ENCODE data around the gene PHOX2B. TPM values are rescaled to one million over a fixed set of nuclear protein-coding genes. Genes with fewer than 3 reads are reported as not detected.
"Not testable (repeated sequence)": the region's sequence is repeated elsewhere in the genome, so short reads cannot be mapped to it uniquely, and the experiment has no call there.

The PHOX2B gene
- total and polyA plus RNA-seq, 9 of the 15 experiments (the other 6 are each of a cell fraction or from before 2014, with no cell fraction given), result not detected

DNA sequence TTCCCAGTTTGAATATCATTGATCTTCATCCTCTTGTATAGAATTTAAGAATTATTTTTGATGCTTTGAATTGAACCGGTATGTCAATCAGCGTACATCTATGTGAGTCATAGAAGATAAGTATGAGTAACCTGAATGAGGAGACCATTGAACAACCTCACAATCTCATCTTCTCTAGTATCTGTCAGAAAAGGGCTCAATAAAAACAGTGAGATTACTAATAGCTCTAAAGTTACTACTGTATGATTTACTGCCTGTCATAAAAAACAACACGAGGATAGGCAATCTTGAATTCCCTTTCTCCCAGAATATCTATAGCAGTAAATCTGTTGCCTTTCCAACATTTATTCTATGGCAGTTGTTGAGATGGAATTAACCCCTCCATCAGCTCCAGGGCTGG is 36.1 kb downstream of the PHOX2B start (continued):
- TF ChIP-seq, protein P1, sequence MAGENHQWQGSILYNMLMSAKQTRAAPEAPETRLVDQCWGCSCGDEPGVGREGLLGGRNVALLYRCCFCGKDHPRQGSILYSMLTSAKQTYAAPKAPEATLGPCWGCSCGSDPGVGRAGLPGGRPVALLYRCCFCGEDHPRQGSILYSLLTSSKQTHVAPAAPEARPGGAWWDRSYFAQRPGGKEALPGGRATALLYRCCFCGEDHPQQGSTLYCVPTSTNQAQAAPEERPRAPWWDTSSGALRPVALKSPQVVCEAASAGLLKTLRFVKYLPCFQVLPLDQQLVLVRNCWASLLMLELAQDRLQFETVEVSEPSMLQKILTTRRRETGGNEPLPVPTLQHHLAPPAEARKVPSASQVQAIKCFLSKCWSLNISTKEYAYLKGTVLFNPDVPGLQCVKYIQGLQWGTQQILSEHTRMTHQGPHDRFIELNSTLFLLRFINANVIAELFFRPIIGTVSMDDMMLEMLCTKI (IDR thresholded peaks at IDR 0.05; ENCODE audit: partially characterized antibody), result no peak

DNA sequence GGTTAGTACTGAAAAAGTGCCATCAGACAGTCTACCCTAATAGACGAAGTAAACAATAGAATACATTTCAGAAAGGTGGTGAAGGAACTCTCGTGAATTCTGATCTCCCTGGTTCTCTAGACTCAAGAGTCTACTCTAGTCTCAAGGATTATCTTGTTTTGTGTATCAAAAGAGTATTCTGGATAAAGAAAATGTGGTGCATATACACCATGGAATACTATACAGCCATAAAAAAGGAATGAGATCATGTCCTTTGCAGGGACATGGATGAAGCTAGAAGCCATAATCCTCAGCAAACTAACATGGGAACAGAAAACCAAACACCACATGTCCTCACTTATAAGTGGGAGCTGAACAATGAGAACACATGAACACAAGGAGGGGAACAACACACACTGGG is 36.9 kb downstream of the PHOX2B start:
- H3K27me3 ChIP-seq (ENCODE audit: control insufficient read depth in 2 of 2, insufficient read depth in 2 of 2, low read length in 2 of 2); H3K36me3 ChIP-seq (ENCODE audit: control insufficient read depth, insufficient read depth, low read length); ATAC-seq; H3K79me2 ChIP-seq (ENCODE audit: control insufficient read depth, insufficient read depth, low read length); H3K4me3 ChIP-seq; H3K4me2 ChIP-seq (ENCODE audit: insufficient read depth, low read length); H3K9me1 ChIP-seq (ENCODE audit: control insufficient read depth, insufficient read depth, low read length); H3K27ac ChIP-seq (ENCODE audit: extremely low read depth, low read depth, low read length); H3K9me3 ChIP-seq (replicated peaks; ENCODE audit: control insufficient read depth, insufficient read depth, low read depth, low read length); BruUV-seq (replicated peaks); H4K20me1 ChIP-seq (replicated peaks; ENCODE audit: control insufficient read depth, insufficient read depth, low read length); FAIRE-seq; H3K4me1 ChIP-seq (replicated peaks in 1 of 2; ENCODE audit: control insufficient read depth in 2 of 2, insufficient read depth in 2 of 2, low read length in 2 of 2); intact Hi-C loops (cut with micrococcal nuclease); H2AFZ ChIP-seq (ENCODE audit: low read depth, low read length); H3K9ac ChIP-seq (ENCODE audit: insufficient read depth in 1 of 2, low read depth in 2 of 2, low read length in 2 of 2); DNase-seq (ENCODE audit: extremely low read depth in 1 of 4, low spot score in 3 of 4); CTCF ChIA-PET (ENCODE audit: low intra/inter-chr PET ratio); in situ Hi-C loops (cut with MboI): not testable (repeated sequence)
- WGBS (ENCODE audit: insufficient coverage, low coverage, missing lambda C conversion rate), result 0% methylated on average over 2 of the region's 2 CpGs
- TF ChIP-seq RBM25 (IDR thresholded peaks at IDR 0.05; ENCODE audit: low read depth, low read length, severe bottlenecking) (peak; percentile 53), ZNF146 (CRISPR knock-in tag; IDR thresholded peaks at IDR 0.05; ENCODE audit: unreplicated experiment) (peak; percentile 73)
- POLR2A ChIA-PET, result interaction anchor here (0.6 kb wide), 1 partner anchor 29 kb away, joined by 4 read pairs; no protein-coding TSS in a partner anchor
